Suprapubic skin (tissue), 4 donors: ENCODE measurements around the gene TMEM253. TPM values are rescaled to one million over a fixed set of nuclear protein-coding genes. Genes with fewer than 3 reads are reported as not detected.

Experiments used
- DNase-seq, 2 donors: peaks; one replicate each; pipeline ENCODE4 v3.0.0-alpha.2; 2019; ENCODE audit warnings: low spot score in 2 of 2
- H3K27ac ChIP-seq: fragments of 200-600 bp; sonication (generic); one replicate; pipeline ENCODE4 v1.5.1; 2019
- H3K27me3 ChIP-seq: fragments of 200-600 bp; sonication (generic); one replicate; pipeline ENCODE4 v1.5.1; 2019
- H3K36me3 ChIP-seq: fragments of 200-600 bp; sonication (generic); one replicate; pipeline ENCODE4 v1.5.1; 2019
- H3K4me1 ChIP-seq: fragments of 200-600 bp; sonication (generic); one replicate; pipeline ENCODE4 v1.5.1; 2019
- H3K4me3 ChIP-seq: fragments of 200-600 bp; sonication (generic); one replicate; pipeline ENCODE4 v1.5.1; 2019; ENCODE audit warnings: mild to moderate bottlenecking
- H3K9me3 ChIP-seq: fragments of 200-600 bp; sonication (generic); one replicate; pipeline ENCODE4 v1.5.1; 2019
- EP300 ChIP-seq: sonication (generic); formaldehyde crosslinking; IDR thresholded peaks from one replicate; pipeline ENCODE4 v1.6.1; 2017; ENCODE audit warnings: antibody characterized with exemption
- POLR2A ChIP-seq, 2 donors: fragments of 450-650 bp; IDR thresholded peaks; one replicate each; pipeline ENCODE4 v1.6.1; 2017; ENCODE audit warnings: antibody characterized with exemption in 2 of 2, mild to moderate bottlenecking in 2 of 2, moderate library complexity in 2 of 2
- POLR2AphosphoS5 ChIP-seq, 3 donors: sonication (generic); formaldehyde crosslinking; IDR thresholded peaks; one replicate each; pipeline ENCODE4 v1.6.1; 2017; ENCODE audit warnings: antibody characterized with exemption in 3 of 3
- WGBS: methylation state at CpG from one replicate; pipeline ENCODE4 v1.1.5; 2018; 5-methylcytosine and 5-hydroxymethylcytosine counted together
- total RNA-seq, 4 donors: library from RNA; depleted of rRNA; stranded (reverse); fragments of >200 nt; gene quantifications; one replicate each; pipeline ENCODE4 v1.1.0, GENCODE V29; 2016
- TF ChIP-seq, protein P1 (sequence below), 2 donors: fragments of 200-600 bp in 1 of 2; fragments of 450-650 bp in 1 of 2; sonication (generic) in 1 of 2; IDR thresholded peaks; one replicate each; pipeline ENCODE4 v1.5.1; 2016 to 2019; ENCODE audit warnings: antibody characterized with exemption in 2 of 2, mild to moderate bottlenecking in 1 of 2, moderate library complexity in 1 of 2

The TMEM253 gene
- total RNA-seq, result 1 to 10 TPM in 1 of 4 donors, under 1 TPM in 2, not detected in 1; 0.53 to 2.0 (median 0.83) TPM

- no peaks in the 10 kb centered on the region for H3K36me3 ChIP-seq
- peaks cover 77% of the 10 kb centered on the region for H3K4me1 ChIP-seq
- no peak for TF ChIP-seq POLR2AphosphoS5 (IDR thresholded peaks at IDR 0.05)
- TF ChIP-seq, protein P1, sequence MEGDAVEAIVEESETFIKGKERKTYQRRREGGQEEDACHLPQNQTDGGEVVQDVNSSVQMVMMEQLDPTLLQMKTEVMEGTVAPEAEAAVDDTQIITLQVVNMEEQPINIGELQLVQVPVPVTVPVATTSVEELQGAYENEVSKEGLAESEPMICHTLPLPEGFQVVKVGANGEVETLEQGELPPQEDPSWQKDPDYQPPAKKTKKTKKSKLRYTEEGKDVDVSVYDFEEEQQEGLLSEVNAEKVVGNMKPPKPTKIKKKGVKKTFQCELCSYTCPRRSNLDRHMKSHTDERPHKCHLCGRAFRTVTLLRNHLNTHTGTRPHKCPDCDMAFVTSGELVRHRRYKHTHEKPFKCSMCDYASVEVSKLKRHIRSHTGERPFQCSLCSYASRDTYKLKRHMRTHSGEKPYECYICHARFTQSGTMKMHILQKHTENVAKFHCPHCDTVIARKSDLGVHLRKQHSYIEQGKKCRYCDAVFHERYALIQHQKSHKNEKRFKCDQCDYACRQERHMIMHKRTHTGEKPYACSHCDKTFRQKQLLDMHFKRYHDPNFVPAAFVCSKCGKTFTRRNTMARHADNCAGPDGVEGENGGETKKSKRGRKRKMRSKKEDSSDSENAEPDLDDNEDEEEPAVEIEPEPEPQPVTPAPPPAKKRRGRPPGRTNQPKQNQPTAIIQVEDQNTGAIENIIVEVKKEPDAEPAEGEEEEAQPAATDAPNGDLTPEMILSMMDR (IDR thresholded peaks at IDR 0.05), result no peak
- no peak for TF ChIP-seq POLR2A (IDR thresholded peaks at IDR 0.05)
- TF ChIP-seq EP300, result no peak
- 65% methylated on average over 5 of the region's 5 CpGs for whole genome bisulfite sequencing
- H3K27me3 ChIP-seq, result no peaks in the 10 kb centered on the region
- H3K9me3 ChIP-seq, result no peaks in the 10 kb centered on the region
- no peak within 1 kb of the TSS for H3K4me3 ChIP-seq
- no peak within 1 kb of the TSS for H3K27ac ChIP-seq
- peak in 1 of 2 donors; percentile 58 for DNase-seq
These were observed at the start of gene TMEM253 for GRCh38 chr14:21100931-21101330. TSS of gene TMEM253 (plus strand) at chr14:21101066. CDS start at chr14:21101344, 278 bp downstream.

GRCh38 chr14:21053184-21054122 lies 47.4 kb upstream of the TMEM253 start:
- H3K9me3 ChIP-seq, result no peaks in the 10 kb centered on the region
- H3K36me3 ChIP-seq, result no peaks in the 10 kb centered on the region
- H3K27me3 ChIP-seq, result no peaks in the 10 kb centered on the region
- no peak overlapping the region for H3K4me3 ChIP-seq
- TF ChIP-seq EP300 (no peak), POLR2AphosphoS5 (IDR thresholded peaks at IDR 0.05) (no peak), POLR2A (IDR thresholded peaks at IDR 0.05) (no peak)
- TF ChIP-seq, protein P1 (IDR thresholded peaks at IDR 0.05), result no peak
- WGBS, result 93% methylated on average over 20 of the region's 20 CpGs
- peaks cover 3% of the 10 kb centered on the region for H3K4me1 ChIP-seq
- no peak overlapping the region for H3K27ac ChIP-seq
- DNase-seq, result no peak

DNA sequence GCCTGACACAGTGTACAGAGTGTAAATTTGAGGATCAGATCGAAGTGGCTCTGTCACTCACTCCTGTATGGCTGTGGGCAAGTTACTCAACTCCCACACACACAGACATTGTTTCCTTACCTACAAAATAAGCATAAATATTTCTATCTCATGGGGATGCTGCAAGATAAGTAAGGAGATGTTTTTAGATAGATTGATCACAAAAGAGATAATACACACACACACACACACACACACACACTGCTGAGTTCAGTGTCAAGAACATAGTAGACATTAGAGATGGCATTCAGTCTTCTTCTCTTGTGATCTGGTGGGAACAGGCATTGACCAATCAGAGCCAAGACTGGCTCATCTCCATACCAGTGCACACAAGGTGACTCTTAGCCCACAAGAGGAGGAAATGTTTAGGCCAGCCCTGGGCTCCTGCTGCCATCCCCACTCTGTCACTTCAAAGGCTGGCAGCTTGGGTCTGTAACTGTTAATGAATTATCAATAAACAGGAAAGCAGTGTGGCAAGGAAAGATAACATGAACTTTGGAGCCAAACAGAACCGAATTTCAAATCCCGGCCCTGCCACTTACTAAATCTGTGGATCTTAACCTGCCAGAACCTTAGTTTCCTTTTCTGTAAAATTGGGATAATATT lies 46.6 kb upstream of the TMEM253 start:
- TF ChIP-seq EP300, result no peak
- no peak for TF ChIP-seq POLR2A (IDR thresholded peaks at IDR 0.05)
- TF ChIP-seq, protein P1 (IDR thresholded peaks at IDR 0.05), result no peak
- no peak for TF ChIP-seq POLR2AphosphoS5 (IDR thresholded peaks at IDR 0.05)
- no peak for DNase-seq
- Histone ChIP-seq H3K27me3 (no peaks in the 10 kb centered on the region), H3K4me3 (no peak overlapping the region), H3K9me3 (no peaks in the 10 kb centered on the region), H3K36me3 (no peaks in the 10 kb centered on the region), H3K4me1 (peaks cover 3% of the 10 kb centered on the region), H3K27ac (no peak overlapping the region)
- WGBS, result 70% methylated on average over 3 of the region's 3 CpGs

DNA sequence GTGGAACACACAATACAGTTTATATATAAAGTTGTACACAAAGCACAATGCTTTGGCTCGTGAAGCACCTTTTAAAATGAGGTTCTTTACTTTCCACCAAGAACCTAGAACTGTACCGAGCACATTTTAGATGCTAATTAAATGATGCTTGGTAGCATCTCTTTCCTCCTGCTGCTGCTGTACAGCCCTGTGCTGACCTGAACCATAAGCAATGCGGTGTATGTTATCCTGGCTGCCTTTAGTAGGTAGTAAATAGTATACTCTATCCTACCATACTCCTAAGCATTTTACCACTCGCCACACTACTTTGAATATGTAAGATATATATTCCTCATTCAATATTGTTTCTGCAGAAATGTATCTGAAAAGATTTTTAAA lies 46.1 kb upstream of the TMEM253 start:
- no peaks in the 10 kb centered on the region for H3K36me3 ChIP-seq
- no peak overlapping the region for H3K4me3 ChIP-seq
- DNase-seq, result no peak
- H3K27ac ChIP-seq, result no peak overlapping the region
- WGBS, result 92% methylated on average over 4 of the region's 4 CpGs
- no peaks in the 10 kb centered on the region for H3K9me3 ChIP-seq
- H3K4me1 ChIP-seq, result peaks cover 3% of the 10 kb centered on the region
- H3K27me3 ChIP-seq, result no peaks in the 10 kb centered on the region
- TF ChIP-seq EP300 (no peak), POLR2A (IDR thresholded peaks at IDR 0.05) (no peak), POLR2AphosphoS5 (IDR thresholded peaks at IDR 0.05) (no peak)
- TF ChIP-seq, protein P1 (IDR thresholded peaks at IDR 0.05), result no peak
